ENCODE results near the gene B4GALNT4.
"Not testable (repeated sequence)": the region's sequence is repeated elsewhere in the genome, so short reads cannot be mapped to it uniquely, and the experiment has no call there.

The B4GALNT4 gene

GRCh38 chr11:376531-377173 lies 7.4 kb downstream of the B4GALNT4 start:
- no peak for DNase-seq

GRCh38 chr11:377174-377865 lies 8.0 kb downstream of the B4GALNT4 start:
- DNase-seq = no peak

GRCh38 chr11:377883-378500 lies 8.7 kb downstream of the B4GALNT4 start:
- no peak for DNase-seq

GRCh38 chr11:379205-380094 lies 10.2 kb downstream of the B4GALNT4 start:
- no peak for DNase-seq

- no peak for DNase-seq
These were observed 10.8 kb downstream of the B4GALNT4 start for GRCh38 chr11:380095-380480.

GRCh38 chr11:380491-380890 lies 11.2 kb downstream of the B4GALNT4 start:
- DNase-seq = no peak

- DNase-seq = no peak
These were observed 11.7 kb downstream of the B4GALNT4 start for GRCh38 chr11:380996-381395.

GRCh38 chr11:381501-382072 lies 12.3 kb downstream of the B4GALNT4 start:
- no peak for DNase-seq

GRCh38 chr11:382081-382629 lies 12.9 kb downstream of the B4GALNT4 start:
- no peak for DNase-seq

GRCh38 chr11:383431-383830 lies 14.1 kb downstream of the B4GALNT4 start:
- no peak for DNase-seq

GRCh38 chr11:384511-384910 lies 15.2 kb downstream of the B4GALNT4 start:
- DNase-seq = no peak

GRCh38 chr11:385594-386351 lies 16.5 kb downstream of the B4GALNT4 start:
- no peak for DNase-seq

- no peak for DNase-seq
These were observed 17.2 kb downstream of the B4GALNT4 start for GRCh38 chr11:386483-386882.

GRCh38 chr11:387193-387793 lies 18.0 kb downstream of the B4GALNT4 start:
- DNase-seq = no peak

GRCh38 chr11:389369-389768 lies 20.1 kb downstream of the B4GALNT4 start:
- not testable (repeated sequence) for DNase-seq

GRCh38 chr11:390175-390574 lies 20.9 kb downstream of the B4GALNT4 start:
- DNase-seq = no peak

GRCh38 chr11:391117-392017 lies 22.1 kb downstream of the B4GALNT4 start:
- no peak for DNase-seq

GRCh38 chr11:392102-392777 lies 22.9 kb downstream of the B4GALNT4 start:
- no peak for DNase-seq

- no peak for DNase-seq
These were observed 24.1 kb downstream of the B4GALNT4 start for GRCh38 chr11:393219-394033.
